Epidermal melanocyte (primary cell): Measurements from ENCODE around the gene BOK.

Experiments used
- DNase-seq: peaks from one replicate; pipeline ENCODE4 v3.0.0; 2011; ENCODE audit warnings: low spot score; ENCODE audit not compliant: insufficient read length

Gene BOK

GRCh38 chr2:241619597-241620418 is 61.3 kb downstream of the BOK start:
- no peak for DNase-seq

GRCh38 chr2:241620419-241620769 is 61.8 kb downstream of the BOK start:
- no peak for DNase-seq
